NCI-H1105 (cell line): ENCODE results near the gene SELENOT.

Experiments
- DNase-seq: peaks from one replicate; lab custom pipeline; 2025; lab: John Stamatoyannopoulos, UW

SELENOT gene

DNA sequence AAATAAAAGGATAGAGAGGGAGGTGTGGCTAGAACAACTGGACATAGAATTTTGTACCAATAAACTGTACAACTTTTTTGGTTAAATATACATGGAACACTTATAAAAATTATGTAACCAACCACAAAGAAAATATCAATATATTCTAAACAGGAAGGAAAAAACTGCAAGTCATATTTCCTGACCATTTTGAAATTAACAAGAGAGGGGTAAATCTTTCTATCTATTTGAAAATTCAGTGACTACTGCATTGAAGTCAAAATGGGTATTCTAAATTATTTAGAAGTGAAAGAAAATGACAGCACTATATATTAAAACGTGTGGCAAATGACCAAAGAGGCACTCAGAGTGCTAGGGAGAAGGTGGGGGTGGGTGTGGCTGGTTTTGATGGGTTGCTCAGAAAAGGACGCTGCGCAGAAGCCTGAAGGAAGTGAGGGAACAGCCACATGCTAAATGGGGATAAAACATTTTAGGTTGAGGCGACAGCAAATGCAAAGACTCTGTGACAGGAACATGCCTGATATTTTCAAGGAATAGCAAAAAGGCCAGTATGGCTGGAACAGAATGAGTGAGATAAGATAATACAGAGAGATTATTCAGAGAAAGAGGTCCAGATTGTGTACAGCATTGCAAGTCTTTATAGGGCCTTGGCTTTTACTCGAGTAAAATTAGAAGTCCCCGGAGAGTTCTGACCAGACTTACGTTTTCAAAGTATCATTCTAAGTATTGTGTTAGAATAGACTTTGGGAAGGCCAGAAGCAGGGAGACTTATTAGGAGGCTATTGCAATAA, 59.5 kb downstream of the SELENOT start:
- DNase-seq: no peak

DNA sequence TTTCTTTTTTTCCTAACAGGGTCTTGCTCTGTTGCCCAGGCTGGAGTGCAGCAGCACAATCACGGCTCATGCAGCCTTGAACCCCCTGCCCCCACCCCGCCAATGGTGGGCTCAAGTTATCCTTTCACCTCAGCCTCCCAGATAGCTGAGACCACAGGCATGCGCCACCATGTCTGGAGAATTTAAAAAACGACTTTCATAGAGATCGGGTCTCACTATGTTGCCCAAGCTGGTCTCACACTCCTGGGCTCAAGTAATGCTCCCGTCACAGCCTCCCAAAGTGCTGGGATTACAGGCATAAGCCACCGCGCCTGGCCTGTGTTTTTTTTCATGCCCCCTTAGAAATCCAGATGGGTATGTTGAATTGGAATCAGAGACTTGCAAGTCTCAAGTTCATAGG, 60.3 kb downstream of the SELENOT start:
- DNase-seq: no peak

- no peak for DNase-seq
Measured at GRCh38 chr3:150666167-150666566, 63.0 kb downstream of the SELENOT start.

DNA sequence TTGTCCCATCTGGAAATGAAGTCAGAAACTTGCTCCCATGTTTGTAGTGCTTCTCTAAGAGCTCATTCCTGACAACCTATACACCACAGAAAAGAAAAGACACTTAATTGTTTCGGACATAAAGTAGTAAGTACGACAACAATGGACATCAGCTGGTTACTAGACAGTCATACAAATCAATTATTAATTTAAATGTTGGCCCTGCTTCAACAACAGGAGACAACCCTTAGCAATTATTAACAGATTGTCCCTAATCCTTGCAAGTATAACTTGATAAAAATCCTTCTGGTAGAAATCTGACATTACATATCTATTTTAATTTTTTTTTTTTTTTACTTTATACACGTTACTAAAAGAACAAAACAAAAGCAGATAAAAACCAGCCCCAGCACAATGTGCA, 70.8 kb downstream of the SELENOT start:
- DNase-seq: no peak

DNA sequence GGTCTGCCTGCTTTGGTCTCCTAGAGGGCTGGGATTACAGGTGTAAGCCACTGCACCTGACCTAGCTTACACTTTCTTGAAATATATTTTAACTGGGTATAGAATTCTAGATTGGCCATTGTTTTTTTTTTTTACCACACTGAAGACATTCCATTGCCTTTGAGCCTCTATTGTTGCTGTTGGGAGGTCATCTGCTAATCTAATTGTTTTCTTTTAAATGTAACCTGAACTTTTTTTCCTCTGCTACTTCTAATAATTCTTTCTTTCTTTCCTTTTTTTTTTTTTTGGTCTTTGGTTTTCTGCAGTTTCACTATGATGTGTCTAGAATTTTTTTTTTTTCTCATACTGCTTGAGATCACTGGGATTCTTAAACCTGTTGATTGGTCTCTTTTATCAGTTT, 72.5 kb downstream of the SELENOT start:
- no peak for DNase-seq
